GM18861 (cell line): ENCODE results near the gene ODF2.
A peak's percentile ranks its signal among the peaks of the same experiment; 100 is the strongest.
"Not testable (repeated sequence)": the region's sequence is repeated elsewhere in the genome, so short reads cannot be mapped to it uniquely, and the experiment has no call there.

Experiments
- ATAC-seq: cut with Tn5 transposase; IDR thresholded peaks from one replicate; pipeline ENCODE4 v1.9.1; 2021; ENCODE audit not compliant: unreplicated experiment

Gene ODF2

GRCh38 chr9:128481561-128481960 is 25.8 kb downstream of the ODF2 start:
- ATAC-seq = no peak

- ATAC-seq = no peak
Measured at GRCh38 chr9:128482186-128482585, 26.4 kb downstream of the ODF2 start.

GRCh38 chr9:128484686-128485413 is 29.0 kb downstream of the ODF2 start:
- ATAC-seq = no peak

- ATAC-seq = no peak
Measured at GRCh38 chr9:128485414-128485855, 29.6 kb downstream of the ODF2 start.

- ATAC-seq = no peak
Measured at GRCh38 chr9:128486201-128486600, 30.4 kb downstream of the ODF2 start.

GRCh38 chr9:128493424-128493823 is 37.6 kb downstream of the ODF2 start:
- no peak for ATAC-seq

GRCh38 chr9:128494108-128494745 is 38.4 kb downstream of the ODF2 start:
- no peak for ATAC-seq

- ATAC-seq = no peak
Measured at GRCh38 chr9:128494746-128495129, 38.9 kb downstream of the ODF2 start.

- ATAC-seq = no peak
Measured at GRCh38 chr9:128495296-128495695, 39.5 kb downstream of the ODF2 start.

GRCh38 chr9:128495804-128496417 is 40.1 kb downstream of the ODF2 start:
- ATAC-seq = no peak

- no peak for ATAC-seq
Measured at GRCh38 chr9:128497824-128498610, 42.2 kb downstream of the ODF2 start.

- no peak for ATAC-seq
Measured at GRCh38 chr9:128498911-128499310, 43.1 kb downstream of the ODF2 start.

- ATAC-seq = no peak
Measured at GRCh38 chr9:128499920-128500319, 44.1 kb downstream of the ODF2 start.

GRCh38 chr9:128503415-128503825 is 47.6 kb downstream of the ODF2 start:
- not testable (repeated sequence) for ATAC-seq

- no peak for ATAC-seq
Measured at GRCh38 chr9:128503870-128504269, 48.1 kb downstream of the ODF2 start.

GRCh38 chr9:128504485-128505413 is 48.9 kb downstream of the ODF2 start, which contains the start of gene GLE1:
Gene GLE1 (plus strand): TSS chr9:128504719. CDS start chr9:128504806, 87 bp downstream.
- ATAC-seq = peak; percentile 78

- no peak for ATAC-seq
Measured at GRCh38 chr9:128505414-128505765, 49.6 kb downstream of the ODF2 start.

GRCh38 chr9:128505906-128506305 is 50.1 kb downstream of the ODF2 start:
- not testable (repeated sequence) for ATAC-seq

GRCh38 chr9:128512820-128513219 is 57.0 kb downstream of the ODF2 start:
- ATAC-seq = no peak

- no peak for ATAC-seq
Measured at GRCh38 chr9:128521956-128522355, 66.2 kb downstream of the ODF2 start.
